Heart right ventricle (tissue), 16 donors: ENCODE results near the gene PDHB. TPM values are rescaled to one million over a fixed set of nuclear protein-coding genes. Genes with fewer than 3 reads are reported as not detected.
"Not testable (repeated sequence)": the region's sequence is repeated elsewhere in the genome, so short reads cannot be mapped to it uniquely, and the experiment has no call there.

Source experiments
- ATAC-seq, 8 donors: fragments of 200-7000 bp; cut with Tn5 transposase; one replicate each; pipeline ENCODE4 v1.9.1; 2020; ENCODE audit warnings: mild to moderate bottlenecking in 8 of 8, moderate library complexity in 8 of 8, moderate number of reproducible peaks in 1 of 8
- DNase-seq, 2 donors: peaks; one replicate each; pipeline ENCODE4 v3.0.0-alpha.2; 2020
- H3K27ac ChIP-seq, 10 donors: fragments of 200-600 bp; sonication (generic) in 2 of 10; one replicate each; pipeline versions ENCODE4 v1.5.0 to v1.8.0; 2020 to 2022; ENCODE audit warnings: mild to moderate bottlenecking in 3 of 10
- H3K27me3 ChIP-seq, 7 donors: fragments of 200-600 bp; one replicate each; pipeline ENCODE4 v1.8.0; 2021 to 2022; ENCODE audit warnings: mild to moderate bottlenecking in 2 of 7
- H3K36me3 ChIP-seq, 9 donors: fragments of 200-600 bp; sonication (generic) in 1 of 9; one replicate each; pipeline versions ENCODE4 v1.5.0 to v1.8.0; 2020 to 2022; ENCODE audit warnings: mild to moderate bottlenecking in 2 of 9
- H3K4me1 ChIP-seq, 9 donors: fragments of 200-600 bp; sonication (generic) in 1 of 9; one replicate each; pipeline versions ENCODE4 v1.5.0 to v1.8.0; 2020 to 2022; ENCODE audit warnings: mild to moderate bottlenecking in 4 of 9
- H3K4me3 ChIP-seq, 10 donors: fragments of 200-600 bp; sonication (generic) in 2 of 10; one replicate each; pipeline versions ENCODE4 v1.5.0 to v1.8.0; 2020 to 2022; ENCODE audit warnings: mild to moderate bottlenecking in 7 of 10, moderate library complexity in 2 of 10
- H3K9me3 ChIP-seq, 11 donors: fragments of 200-600 bp in 10 of 11; sonication (generic) in 2 of 11; one replicate each; pipeline versions ENCODE4 v1.5.0 to v1.8.0; 2013 to 2022; ENCODE audit warnings: mild to moderate bottlenecking in 2 of 11, control low read depth in 1 of 11, moderate library complexity in 1 of 11
- CTCF ChIP-seq, 9 donors: fragments of 200-600 bp; sonication (generic) in 2 of 9; IDR thresholded peaks; one replicate each; pipeline versions ENCODE4 v1.5.0 to v1.8.0; 2021 to 2022; ENCODE audit warnings: antibody characterized with exemption in 9 of 9, mild to moderate bottlenecking in 5 of 9, moderate library complexity in 1 of 9
- WGBS, 2 donors: extraction: QIAGEN DNeasy Blood & Tissue Kit; methylation state at CpG; one replicate each; pipeline ENCODE4 v1.1.7; 2013; ENCODE audit warnings: inconsistent platforms in 1 of 2; 5-methylcytosine and 5-hydroxymethylcytosine counted together
- intact Hi-C, 10 donors: fragments of 100-400 bp; cut with DNase I; formaldehyde crosslinking; loops; one replicate each; pipeline versions ENCODE4 v1.11.1 to v1.14.2; 2022
- polyA plus RNA-seq, 2 donors: library from polyadenylated mRNA; stranded (reverse); fragments of 200-250 nt; gene quantifications; one replicate each; pipeline ENCODE4 v1.2.3, GENCODE V29; 2013
- total RNA-seq, 10 donors: library from RNA; stranded (reverse); fragmentation: NEBNext Ultra II Directional in 3 of 10; extraction: Animal tissue kit (Norgen Biotek cat#: 25700) in 3 of 10; gene quantifications; one replicate each; pipeline versions ENCODE4 v1.2.1 to v1.2.4, GENCODE V29; 2021 to 2023
- donor health status: Arrhythmogenic right ventricular cardiomyopathy.
- donor health status: ischemic (EF 13 %, LVEDD 7.1; RV severe dilation, severe dysfunction).
- donor health status: healthy with polysubstance abuse.
- donor health status: DM: no; HTN: yes; CAD: no.
- donor health status: DM: no; HTN: no; CAD: no.
- donor health status: ischemic (EF 25% LVEDD 6.9; RV normal size, moderate dysfunction).
- donor health status: ischemic (EF 25% LVEDD 5.7; RV mildly dilated, moderate dysfunction).
- donor health status: healthy.
- donor health status: DM: yes; HTN: yes; CAD: no.
- donor health status: Ischemic cardiomyopathy.
- donor health status: ischemic (EF 35%, LVEDD 5.7; RV mildly dilated, moderate dysfunction).
- donor health status: nonischemic (EF 11% LVEDD 7.7; RV severe dilation, severe dysfunction).
- donor health status: DM: yes; HTN: yes; CAD: no.
- donor health status: PGD.
- donor health status: ischemic (EF 29% LVEDD 5.4; RV normal size, mild dysfunction).
- donor health status: nonischemic (EF 23%, LVEDD 6.1; RV moderate dilation, normal function).

PDHB gene
- total and polyA plus RNA-seq, 12 donors: 140 to 255 (median 213) TPM

- Histone ChIP-seq H3K27ac (no peak overlapping the region), H3K36me3 (no peaks in the 10 kb centered on the region), H3K9me3 (peaks cover 0 to 30% (median 10%) of the 10 kb centered on the region in 11 donors), H3K4me1 (peaks cover 0 to 15% (median 4%) of the 10 kb centered on the region in 9 donors), H3K27me3 (no peaks in the 10 kb centered on the region), H3K4me3 (no peak overlapping the region)
- no peak for TF ChIP-seq CTCF (IDR thresholded peaks at IDR 0.05)
- no peak for DNase-seq
- ATAC-seq: no peak
- intact Hi-C loops: no loop called here
- WGBS, 2 donors: 86 to 87% methylated on average over 4 of the region's 4 CpGs
Measured at GRCh38 chr3:58459160-58459559, 25.5 kb upstream of the PDHB start.

DNA sequence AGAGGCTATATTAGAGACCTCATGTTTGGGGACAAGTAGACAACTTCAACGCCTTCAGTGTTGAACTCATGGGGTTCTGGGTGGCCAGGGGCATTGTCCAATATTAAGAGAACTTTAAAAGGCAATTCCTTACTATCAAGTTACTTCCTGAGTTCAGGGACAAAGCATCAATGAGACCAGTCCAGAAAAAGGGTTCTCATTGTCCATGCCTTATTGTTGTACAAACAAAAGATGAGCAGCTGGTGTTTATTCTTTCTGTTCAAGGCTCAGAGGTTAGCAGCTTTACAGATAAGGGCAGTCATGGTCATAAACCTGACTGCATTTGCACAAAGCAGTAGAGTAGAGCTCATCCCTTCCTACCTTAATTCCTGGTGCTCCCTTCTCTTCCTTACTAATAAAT, 18.5 kb upstream of the PDHB start:
- Histone ChIP-seq H3K4me3 (no peak overlapping the region), H3K4me1 (no peaks in the 10 kb centered on the region), H3K36me3 (no peaks in the 10 kb centered on the region), H3K27ac (no peak overlapping the region), H3K27me3 (no peaks in the 10 kb centered on the region), H3K9me3 (peaks cover 0 to 41% (median 10%) of the 10 kb centered on the region in 11 donors)
- WGBS, 2 donors: 67 to 79% methylated on average over 1 of the region's 1 CpG
- DNase-seq (no peak), ATAC-seq (no peak)
- intact Hi-C loops: no loop called here
- no peak for TF ChIP-seq CTCF (IDR thresholded peaks at IDR 0.05)

GRCh38 chr3:58441514-58442450, 8.2 kb upstream of the PDHB start:
- ATAC-seq (no peak), DNase-seq (no peak)
- H3K27ac ChIP-seq: no peak overlapping the region
- intact Hi-C loops: no loop called here
- no peaks in the 10 kb centered on the region for H3K27me3 ChIP-seq
- H3K4me1 ChIP-seq: no peaks in the 10 kb centered on the region
- WGBS, 2 donors: 75 to 76% methylated on average over 4 of the region's 4 CpGs
- H3K36me3 ChIP-seq: no peaks in the 10 kb centered on the region
- TF ChIP-seq CTCF (IDR thresholded peaks at IDR 0.05): no peak
- no peaks in the 10 kb centered on the region for H3K9me3 ChIP-seq
- no peak overlapping the region for H3K4me3 ChIP-seq

DNA sequence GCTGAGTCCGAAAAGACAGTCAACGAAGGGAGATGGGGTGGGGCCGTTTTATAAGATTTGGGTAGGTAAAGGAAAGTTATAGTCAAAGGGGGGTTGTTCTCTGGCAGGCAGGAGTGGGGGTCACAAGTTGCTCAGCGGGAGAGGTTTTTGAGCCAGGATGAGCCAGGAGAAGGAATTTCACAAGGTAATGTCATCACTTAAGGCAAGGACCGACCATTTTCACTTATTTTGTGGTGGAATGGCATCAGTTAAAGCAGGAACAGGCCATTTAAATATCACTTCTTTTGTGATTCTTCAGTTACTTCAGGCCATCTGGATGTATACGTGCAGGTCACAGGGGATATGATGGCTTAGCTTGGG, 7.3 kb upstream of the PDHB start:
- H3K4me3 ChIP-seq, ATAC-seq, H3K36me3 ChIP-seq, H3K27me3 ChIP-seq, intact Hi-C loops, DNase-seq, H3K9me3 ChIP-seq, H3K4me1 ChIP-seq, H3K27ac ChIP-seq: not testable (repeated sequence)
- WGBS, 2 donors: 83 to 88% methylated on average over 6 of the region's 6 CpGs

DNA sequence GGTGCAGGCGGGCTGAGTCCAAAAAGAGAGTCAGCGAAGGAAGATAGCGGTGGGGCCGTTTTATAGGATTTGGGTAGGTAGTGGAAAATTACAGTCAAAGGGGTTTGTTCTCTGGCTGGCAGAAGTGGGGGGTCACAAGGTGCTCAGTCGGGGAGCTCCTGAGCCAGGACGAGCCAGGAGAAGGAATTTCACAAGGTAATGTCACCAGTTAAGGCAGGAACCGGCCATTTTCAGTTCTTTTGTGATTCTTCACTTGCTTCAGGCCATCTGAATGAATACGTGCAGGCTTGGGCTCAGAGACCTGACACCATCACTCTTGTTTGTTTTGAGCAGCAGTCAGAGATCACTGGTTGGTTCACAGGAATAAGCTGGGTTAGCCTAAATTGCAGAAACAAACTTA, 3.6 kb upstream of the PDHB start:
- H3K4me1 ChIP-seq: peaks cover 0 to 28% (median 22%) of the 10 kb centered on the region in 9 donors
- not testable (repeated sequence) for H3K36me3 ChIP-seq, DNase-seq, H3K27me3 ChIP-seq, H3K4me3 ChIP-seq, ATAC-seq, H3K9me3 ChIP-seq, H3K27ac ChIP-seq
- WGBS, 2 donors: 78 to 81% methylated on average over 8 of the region's 8 CpGs
- intact Hi-C loops: loop anchor here in 2 of 10 donors (10.0 kb wide), 1 partner anchor 98 kb away; the partner anchor contains the start of gene ACOX2 (in 2 of the 2)
